ENCODE results near the gene AUTS2. TPM values are rescaled to one million over a fixed set of nuclear protein-coding genes. Genes with fewer than 3 reads are reported as not detected.
"Not testable (repeated sequence)": the region's sequence is repeated elsewhere in the genome, so short reads cannot be mapped to it uniquely, and the experiment has no call there.

AUTS2 gene
- total and polyA plus RNA-seq, 2 of the 8 experiments (the other 6 are each of a cell fraction or from before 2014, with no cell fraction given) = 25.9 to 101 TPM

DNA sequence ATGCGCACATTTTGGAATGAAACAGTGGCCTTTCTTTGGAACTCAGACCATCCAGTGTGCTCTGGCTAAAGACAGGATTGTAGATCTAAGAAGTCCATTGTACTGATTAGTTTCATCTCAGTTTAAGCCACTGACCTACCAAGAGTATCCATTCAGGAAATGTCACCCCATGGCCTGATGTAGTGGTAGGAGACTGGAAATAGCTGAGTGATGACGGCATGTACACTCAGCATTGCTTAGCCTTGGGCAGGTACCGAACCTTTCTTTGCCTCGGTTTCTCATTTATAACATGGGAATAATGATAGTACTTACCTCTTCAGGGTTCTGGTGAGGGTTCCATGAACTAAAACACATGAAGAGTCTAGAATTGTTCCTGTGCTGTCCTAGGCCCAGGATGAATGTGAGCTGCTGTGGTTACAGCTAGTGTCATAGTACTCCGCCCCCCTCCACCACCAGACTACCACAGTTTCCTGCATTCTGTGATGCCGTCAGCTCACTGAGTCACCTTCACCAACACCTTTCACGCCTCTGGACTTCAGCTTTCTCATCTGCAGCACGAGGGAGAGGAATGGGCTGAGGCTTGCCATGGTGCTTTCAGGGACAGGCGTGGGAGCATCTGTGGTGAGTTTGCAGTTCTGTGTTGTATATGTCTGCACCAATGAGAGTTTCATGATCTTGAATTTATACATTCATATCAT is 1049.7 kb downstream of the AUTS2 start (continued):
- TF ChIP-seq EP300 (IDR thresholded peaks at IDR 0.05; ENCODE audit: borderline replicate concordance in 1 of 2, low read depth in 2 of 2, low read length in 2 of 2) (no peak), PHF8 (conservative IDR thresholded peaks at IDR 0.05; ENCODE audit: low read depth, low read length) (no peak), KDM5A (IDR thresholded peaks at IDR 0.05; ENCODE audit: low read length) (no peak), RBBP5 (IDR thresholded peaks at IDR 0.05; ENCODE audit: borderline replicate concordance, low read depth, low read length) (no peak), RAD21 (IDR thresholded peaks at IDR 0.05 in 1 of 2, conservative IDR thresholded peaks at IDR 0.05 in 1 of 2; ENCODE audit: low read depth in 2 of 2, low read length in 2 of 2) (no peak), CEBPB (IDR thresholded peaks at IDR 0.05; ENCODE audit: low read depth, low read length) (no peak), HDAC6 (IDR thresholded peaks at IDR 0.05; ENCODE audit: low read depth, low read length) (no peak)
- TF ChIP-seq, protein P1, sequence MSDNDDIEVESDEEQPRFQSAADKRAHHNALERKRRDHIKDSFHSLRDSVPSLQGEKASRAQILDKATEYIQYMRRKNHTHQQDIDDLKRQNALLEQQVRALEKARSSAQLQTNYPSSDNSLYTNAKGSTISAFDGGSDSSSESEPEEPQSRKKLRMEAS (IDR thresholded peaks at IDR 0.05) = no peak

- 82% methylated on average over 7 of the region's 7 CpGs; no CpG with 5 or more reads in 1 of the 2 experiments for WGBS, 2 experiments (ENCODE audit: extremely low coverage in 1 of 2, insufficient coverage in 1 of 2, insufficient read length in 1 of 2, insufficient replicate concordance in 2 of 2, low coverage in 1 of 2, low lambda C conversion rate in 2 of 2, missing lambda C conversion rate in 1 of 2)
Observed at GRCh38 chr7:70648499-70648861, 1050.2 kb downstream of the AUTS2 start.

More at GRCh38 chr7:70648499-70648861, 1050.2 kb downstream of the AUTS2 start:
- POLR2A ChIA-PET (ENCODE audit: partially characterized antibody); H3K36me3 ChIP-seq (ENCODE audit: control insufficient read depth in 2 of 4, insufficient read depth in 4 of 4, low read length in 3 of 4); H3K4me2 ChIP-seq (ENCODE audit: insufficient read depth in 1 of 2, low read depth in 2 of 2, low read length in 2 of 2); H4K20me1 ChIP-seq (replicated peaks in 1 of 2; ENCODE audit: control insufficient read depth in 1 of 2, insufficient read depth in 2 of 2, low read length in 2 of 2); H3K18ac ChIP-seq (ENCODE audit: extremely low read depth, low read length); H2BK120ac ChIP-seq (replicated peaks; ENCODE audit: low read depth, low read length); DNase-seq (ENCODE audit: low read depth in 1 of 2, low spot score in 2 of 2); H3K23ac ChIP-seq (ENCODE audit: insufficient read length); H2AFZ ChIP-seq (ENCODE audit: low read length); H3K27ac ChIP-seq (ENCODE audit: low read depth, low read length); H3K23me2 ChIP-seq (ENCODE audit: low read depth, low read length); H3K4ac ChIP-seq (replicated peaks; ENCODE audit: insufficient read length, low read depth, low read length); H3K4me3 ChIP-seq (ENCODE audit: extremely low read depth in 1 of 4, insufficient read depth in 2 of 4, low read depth in 3 of 4, low read length in 4 of 4); H3K56ac ChIP-seq (replicated peaks; ENCODE audit: insufficient read length, low read depth, low read length); H3K9me3 ChIP-seq (ENCODE audit: insufficient read depth in 2 of 2, low read depth in 1 of 2, low read length in 1 of 2); H3K4me1 ChIP-seq (replicated peaks in 1 of 4; ENCODE audit: control insufficient read depth in 3 of 4, insufficient read depth in 4 of 4, low read length in 3 of 4); FAIRE-seq; H3K14ac ChIP-seq (ENCODE audit: insufficient read length); H4K91ac ChIP-seq (replicated peaks; ENCODE audit: insufficient read length, low read length); H3K9ac ChIP-seq (replicated peaks in 1 of 4; ENCODE audit: extremely low read depth in 1 of 4, low read depth in 3 of 4, low read length in 3 of 4); H2AK5ac ChIP-seq (ENCODE audit: low read depth, low read length); H4K8ac ChIP-seq (ENCODE audit: extremely low read depth, insufficient read depth, low read length); H3K79me2 ChIP-seq (ENCODE audit: control insufficient read depth in 1 of 2, insufficient read depth in 2 of 2, low read length in 2 of 2); H4K5ac ChIP-seq (ENCODE audit: insufficient read length, low read depth, low read length); H2BK20ac ChIP-seq (ENCODE audit: low read length); H2BK12ac ChIP-seq (ENCODE audit: low read depth, low read length); H2BK15ac ChIP-seq (ENCODE audit: low read length); H2BK5ac ChIP-seq (ENCODE audit: low read depth, low read length); H3K27me3 ChIP-seq (replicated peaks in 1 of 4; ENCODE audit: control insufficient read depth in 3 of 4, extremely low read depth in 1 of 4, insufficient read depth in 3 of 4, low read length in 3 of 4); H3K79me1 ChIP-seq (ENCODE audit: low read depth, low read length): not testable (repeated sequence)
- CTCF ChIA-PET (ENCODE audit: partially characterized antibody) = interaction anchor here (0.6 to 1.7 kb wide), 5 partner anchors 10 to 72 kb away, joined by 3 to 5 read pairs (median 4); no protein-coding TSS in a partner anchor
